DMS79 (cell line): ENCODE measurements around the gene MLPH.
A peak's percentile ranks its signal among the peaks of the same experiment; 100 is the strongest.

Experiments used
- DNase-seq: peaks from one replicate; lab custom pipeline; 2025; lab: John Stamatoyannopoulos, UW

Gene MLPH

GRCh38 chr2:237567276-237568029 is 80.4 kb downstream of the MLPH start:
- no peak for DNase-seq

GRCh38 chr2:237568121-237568660 is 81.1 kb downstream of the MLPH start:
- DNase-seq = no peak

- no peak for DNase-seq
Observed at GRCh38 chr2:237569041-237569440, 82.0 kb downstream of the MLPH start.

- no peak for DNase-seq
Observed at GRCh38 chr2:237569896-237570295, 82.8 kb downstream of the MLPH start.

- DNase-seq = no peak
Observed at GRCh38 chr2:237570776-237571335, 83.8 kb downstream of the MLPH start.

GRCh38 chr2:237571551-237571950 is 84.5 kb downstream of the MLPH start:
- DNase-seq = no peak

GRCh38 chr2:237572021-237572741 is 85.1 kb downstream of the MLPH start:
- DNase-seq = peak; percentile 42

DNA sequence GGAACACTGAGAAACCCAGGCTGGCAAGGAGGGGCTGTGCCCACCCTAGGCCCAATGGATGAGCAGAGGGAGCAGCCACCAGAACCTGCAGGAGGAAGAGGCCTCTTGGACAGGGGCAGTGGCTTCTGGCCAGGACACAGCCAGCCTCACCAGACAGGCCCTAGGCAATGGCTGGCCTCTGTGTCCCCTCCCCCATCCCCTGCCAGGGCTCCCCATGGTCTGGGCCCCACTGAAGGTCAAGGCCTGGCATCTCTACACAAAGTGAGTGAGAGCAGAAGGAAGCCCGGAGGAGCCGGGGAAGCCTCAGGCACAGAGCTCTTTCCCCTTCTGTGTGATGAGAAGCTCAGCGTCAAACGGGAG is 85.7 kb downstream of the MLPH start:
- DNase-seq = no peak

DNA sequence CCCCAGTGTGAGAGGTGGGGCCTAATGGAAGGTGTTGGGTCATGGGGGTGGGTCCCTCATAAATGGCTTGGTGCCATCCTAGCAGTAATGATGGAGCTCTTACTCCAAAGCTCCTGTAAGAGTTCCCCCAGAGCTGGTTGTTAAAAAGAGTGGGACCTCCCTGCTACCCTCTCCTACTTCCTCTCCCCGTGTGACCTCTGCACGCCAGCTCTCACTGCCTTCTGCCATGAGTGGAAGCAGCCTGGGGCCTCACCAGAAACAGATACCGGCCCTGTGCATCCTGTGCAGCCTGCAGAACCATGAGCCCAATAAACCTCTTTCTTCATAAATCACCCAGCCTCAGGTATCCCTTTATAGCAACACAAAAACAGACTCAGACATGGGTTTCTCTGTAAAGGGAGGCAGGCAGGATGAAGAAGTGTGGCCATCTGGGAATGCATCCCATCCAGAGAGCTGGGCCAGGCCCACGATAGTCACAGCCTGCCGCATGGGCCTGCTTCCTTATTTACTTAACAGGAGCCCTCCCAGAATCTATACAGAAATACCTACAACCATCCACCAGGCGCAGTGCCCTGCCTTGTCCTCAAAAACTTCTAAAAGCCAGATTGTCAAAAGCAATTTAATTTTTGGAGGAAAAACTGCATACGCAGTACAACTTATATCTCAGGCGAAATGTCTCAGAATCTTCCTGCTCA is 86.8 kb downstream of the MLPH start:
- DNase-seq = no peak

GRCh38 chr2:237574467-237574866 is 87.4 kb downstream of the MLPH start:
- no peak for DNase-seq

GRCh38 chr2:237574894-237575868 is 88.1 kb downstream of the MLPH start:
- DNase-seq = no peak

DNA sequence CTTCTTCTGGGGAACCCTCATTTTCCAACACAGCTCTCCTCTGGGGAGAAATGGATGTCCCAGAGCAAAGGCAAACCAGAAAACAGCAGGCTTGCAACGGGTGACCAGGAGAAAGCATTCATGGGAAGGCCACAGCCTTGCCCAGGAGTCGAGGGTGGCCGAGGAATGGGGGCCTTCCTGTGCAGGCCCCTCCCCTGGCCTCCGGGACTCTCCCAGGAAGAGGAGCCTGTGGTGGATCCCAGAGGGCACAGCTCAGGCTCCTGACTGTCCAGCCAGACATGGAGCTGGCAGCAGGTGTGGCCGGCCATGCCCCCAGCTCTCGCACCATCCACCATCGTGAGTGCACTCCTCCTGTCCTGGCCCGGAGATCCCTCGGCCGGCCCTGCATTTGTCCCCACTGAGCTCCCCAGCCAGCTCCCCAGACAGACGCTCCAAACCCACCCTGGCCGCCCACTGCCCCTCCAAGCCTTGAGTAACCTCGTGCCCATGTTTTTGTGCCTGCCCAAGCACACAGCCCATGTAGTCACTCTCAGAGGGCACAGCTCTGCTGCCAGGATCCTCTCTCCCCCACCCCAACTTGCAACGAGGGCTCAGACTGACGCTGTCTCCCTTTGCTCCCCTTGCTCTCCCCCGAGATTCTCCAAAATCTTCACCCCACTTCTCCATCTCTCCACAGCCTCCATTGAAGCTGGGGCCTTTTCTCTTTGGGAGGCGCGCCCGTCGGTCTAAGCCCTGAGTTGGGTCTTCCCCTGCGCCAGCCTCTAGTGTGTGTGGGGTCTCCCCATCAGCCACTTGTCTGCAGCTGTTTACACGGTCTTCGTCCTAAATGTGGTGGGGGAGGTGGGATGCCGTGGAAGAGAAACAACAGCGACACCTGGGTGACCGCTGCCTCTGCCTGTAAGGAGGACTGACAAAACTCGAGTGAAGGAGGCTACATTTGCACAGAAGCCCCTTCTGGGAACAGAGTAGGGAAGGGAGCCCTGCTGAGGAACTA is 89.1 kb downstream of the MLPH start:
- no peak for DNase-seq

- no peak for DNase-seq
Observed at GRCh38 chr2:237576974-237577373, 89.9 kb downstream of the MLPH start.

- no peak for DNase-seq
Observed at GRCh38 chr2:237577458-237577857, 90.4 kb downstream of the MLPH start.

DNA sequence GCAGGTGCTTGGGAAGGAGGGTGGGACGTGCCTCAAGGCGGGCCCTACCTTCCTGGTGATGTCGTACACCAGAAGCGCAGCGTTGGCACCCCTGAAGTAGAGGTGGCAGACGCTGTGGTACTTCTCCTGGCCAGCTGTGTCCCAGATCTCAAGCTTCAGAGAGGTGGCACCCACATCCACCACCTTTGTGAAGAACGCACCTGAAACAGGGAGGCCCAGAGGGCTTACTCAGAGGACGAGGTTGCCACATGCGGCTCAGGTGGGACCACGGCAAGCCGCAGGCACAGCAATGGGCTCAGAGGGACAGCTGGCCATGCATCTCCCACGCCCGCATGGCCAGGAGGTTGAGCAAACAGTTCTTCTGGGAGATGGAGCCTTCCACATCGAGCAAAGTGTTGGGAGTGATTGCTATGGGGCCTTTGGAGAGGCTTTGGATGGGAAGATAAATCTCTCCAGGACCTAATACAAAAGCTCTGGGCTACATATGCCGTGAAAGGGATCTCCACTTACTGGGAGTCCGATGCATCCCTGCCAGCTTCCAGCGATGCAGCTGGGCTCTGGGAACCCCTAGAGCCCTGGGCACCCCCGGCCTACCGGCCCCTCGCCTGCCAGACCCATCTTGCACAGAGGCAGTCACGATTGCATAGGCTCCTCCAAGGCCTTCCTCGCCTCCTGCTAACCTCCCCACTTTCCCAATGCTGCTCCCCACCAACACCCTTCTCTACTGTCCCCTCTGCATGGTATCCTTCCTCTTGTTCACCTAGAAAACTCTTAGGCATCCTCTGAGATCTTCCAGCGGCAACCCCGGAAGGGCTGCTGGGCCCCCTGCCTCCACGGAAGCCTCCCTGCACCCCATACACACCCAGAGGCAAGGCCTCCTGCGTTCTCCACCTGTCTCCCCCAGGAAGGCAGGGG is 91.2 kb downstream of the MLPH start:
- no peak for DNase-seq

DNA sequence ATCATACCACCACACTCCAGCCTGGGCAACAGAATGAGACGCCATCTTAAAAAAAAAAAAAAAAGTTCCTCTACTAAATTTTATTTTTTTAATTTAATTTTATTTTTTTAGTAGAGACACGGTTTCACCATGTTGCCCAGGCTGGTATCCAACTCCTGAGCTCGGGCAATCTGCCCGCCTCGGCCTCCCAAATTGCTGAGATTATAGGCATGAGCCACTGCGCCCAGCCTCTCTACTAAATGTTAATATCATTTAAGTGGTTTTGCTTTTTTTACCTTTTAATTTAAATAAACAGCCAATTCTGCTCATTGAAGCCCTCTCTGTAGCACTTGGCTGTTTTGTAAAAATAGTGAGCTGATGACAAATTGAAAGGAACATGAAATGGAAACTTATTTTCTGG is 94.3 kb downstream of the MLPH start:
- no peak for DNase-seq

DNA sequence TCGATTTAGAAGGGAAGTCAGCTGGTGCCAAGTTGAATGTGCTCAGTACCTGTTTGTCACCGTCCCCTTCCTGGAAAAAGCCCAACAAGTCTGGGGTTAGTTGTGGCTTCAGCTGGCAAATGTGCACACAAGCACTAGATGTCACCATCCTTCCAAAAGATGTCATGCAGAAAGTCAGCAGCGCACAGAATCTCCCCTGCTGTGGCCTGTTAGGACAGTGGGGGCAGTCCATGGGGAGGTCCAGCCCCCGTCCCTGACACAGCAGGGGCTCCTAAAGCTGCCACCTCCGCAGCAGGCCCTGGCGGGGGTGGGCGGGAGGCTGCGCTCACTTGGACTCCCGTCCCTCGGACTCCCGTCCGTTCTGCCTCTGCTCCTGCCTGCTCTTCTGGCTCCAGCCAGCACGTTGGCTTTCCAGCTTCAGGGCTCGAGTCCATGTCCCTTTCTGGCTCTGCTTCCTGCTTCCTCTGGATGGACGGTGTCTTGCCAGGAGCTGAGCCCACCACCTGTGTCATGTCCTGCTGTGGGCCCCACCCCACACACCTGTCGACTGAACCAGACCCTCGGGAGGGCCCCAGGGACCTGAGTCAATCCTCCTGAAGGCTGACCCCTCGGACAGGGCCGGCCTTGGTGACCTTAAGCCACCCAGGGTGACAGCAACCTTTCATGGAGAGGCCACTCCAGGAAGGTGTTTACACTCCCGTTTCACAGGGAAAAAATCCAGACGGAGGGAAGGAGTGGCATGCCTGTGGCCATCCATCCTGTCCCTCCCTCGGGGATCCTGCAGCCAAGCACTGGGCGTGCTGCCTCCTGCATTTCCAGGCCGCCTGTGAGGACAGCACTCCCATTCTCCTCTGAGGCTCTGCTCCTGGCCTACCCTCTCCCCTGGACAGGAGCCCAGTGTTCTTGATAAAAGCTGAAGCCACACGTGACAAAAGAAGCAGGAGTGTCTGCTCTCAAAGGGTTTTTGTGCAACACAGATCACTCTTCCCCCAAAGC is 95.0 kb downstream of the MLPH start:
- peak; percentile 29 for DNase-seq
